B cell (primary cell): Measurements from ENCODE around the gene SIRPB2. TPM values are rescaled to one million over a fixed set of nuclear protein-coding genes. Genes with fewer than 3 reads are reported as not detected.

Experiments
- ATAC-seq: fragments of 200-7000 bp; cut with Tn5 transposase; one replicate; pipeline ENCODE4 v1.10.0; 2021; ENCODE audit warnings: low read depth, mild to moderate bottlenecking, moderate number of reproducible peaks, moderate library complexity
- CTCF ChIA-PET: fragments of 350-600 bp; sonication (Branson Sonifier 250); formaldehyde crosslinking; loops from one replicate; lab custom pipeline; 2021; ENCODE audit warnings: antibody characterized with exemption, inconsistent platforms; lab: Charles Lee
- POLR2A ChIA-PET: fragments of 350-600 bp; sonication (Branson Sonifier 250); formaldehyde crosslinking; loops from one replicate; lab custom pipeline; 2021; ENCODE audit warnings: antibody characterized with exemption; lab: Charles Lee
- DNase-seq: peaks from one replicate; pipeline ENCODE4 v3.0.0; 2013
- H2AFZ ChIP-seq: 2 replicates; pipeline ENCODE4 v1.6.1; 2012; ENCODE audit warnings: mild to moderate bottlenecking, low read depth, low read length; ENCODE audit not compliant: insufficient read depth, poor library complexity, severe bottlenecking
- H3K27ac ChIP-seq, 2 donors: 1 replicate in 1 of 2; 2 replicates in 1 of 2; pipeline ENCODE4 v1.5.1; 2012 to 2013; ENCODE audit warnings: low read length in 2 of 2, mild to moderate bottlenecking in 2 of 2, moderate library complexity in 1 of 2
- H3K27me3 ChIP-seq, 4 experiments: fragments of 200-600 bp in 1 of 4; sonication (generic) in 1 of 4; replicated peaks in 1 of 4; 1 replicate in 2 of 4; 2 replicates in 2 of 4; pipeline versions ENCODE4 v1.6.1 to v1.7.0; 2013 to 2016; ENCODE audit warnings: low read length in 3 of 4, mild to moderate bottlenecking in 2 of 4, mixed read lengths in 1 of 4, moderate library complexity in 1 of 4; ENCODE audit not compliant: insufficient read depth in 4 of 4, control insufficient read depth in 3 of 4; ENCODE audit errors: control extremely low read depth in 1 of 4
- H3K36me3 ChIP-seq, 2 experiments: replicated peaks in 1 of 2; 1 replicate in 1 of 2; 2 replicates in 1 of 2; pipeline versions ENCODE4 v1.6.1 to v1.7.1; 2013; ENCODE audit warnings: low read length in 1 of 2; ENCODE audit not compliant: insufficient read depth in 2 of 2, control insufficient read depth in 1 of 2; ENCODE audit errors: control extremely low read depth in 1 of 2, extremely low read depth in 1 of 2
- H3K4me1 ChIP-seq, 2 donors: fragments of 200-600 bp in 1 of 2; sonication (generic) in 1 of 2; 1 replicate in 1 of 2; 2 replicates in 1 of 2; pipeline versions ENCODE4 v1.5.1 to v1.6.1; 2013 to 2017; ENCODE audit warnings: low read length in 2 of 2; ENCODE audit not compliant: control insufficient read depth in 2 of 2, insufficient read depth in 2 of 2
- H3K4me2 ChIP-seq: replicated peaks from 2 replicates; pipeline ENCODE3; 2012; ENCODE audit warnings: mild to moderate bottlenecking, low read depth, low read length; ENCODE audit not compliant: poor library complexity, severe bottlenecking
- H3K4me3 ChIP-seq, 5 experiments: fragments of 200-600 bp in 1 of 5; sonication (generic) in 1 of 5; 1 replicate in 3 of 5; 2 replicates in 2 of 5; pipeline versions ENCODE4 v1.5.1 to v1.7.0; 2011 to 2016; ENCODE audit warnings: low read length in 4 of 5, mild to moderate bottlenecking in 4 of 5, low read depth in 2 of 5, control low read depth in 1 of 5, moderate library complexity in 1 of 5; ENCODE audit not compliant: insufficient read depth in 1 of 5; ENCODE audit errors: control extremely low read depth in 1 of 5, extremely low read depth in 1 of 5
- H3K79me2 ChIP-seq: fragments of 200-600 bp; sonication (generic); one replicate; pipeline ENCODE4 v1.6.0; 2016; ENCODE audit warnings: low read length; ENCODE audit not compliant: control insufficient read depth, insufficient read depth
- H3K9ac ChIP-seq: fragments of 200-600 bp; sonication (generic); 2 replicates; pipeline ENCODE4 v1.6.1; 2017; ENCODE audit warnings: mild to moderate bottlenecking, low read length, moderate library complexity
- H3K9me3 ChIP-seq, 3 donors: one replicate each; pipeline versions ENCODE4 v1.6.1 to v1.7.1; 2013; ENCODE audit warnings: low read length in 2 of 3; ENCODE audit not compliant: control insufficient read depth in 2 of 3, insufficient read depth in 1 of 3; ENCODE audit errors: control extremely low read depth in 1 of 3
- H4K20me1 ChIP-seq: 2 replicates; pipeline ENCODE4 v1.6.0; 2012; ENCODE audit warnings: mild to moderate bottlenecking, low read length; ENCODE audit not compliant: insufficient read depth, control insufficient read depth, poor library complexity, severe bottlenecking
- H3K27ac Mint-ChIP-seq: one replicate; pipeline ENCODE4 v1.8.0; 2021; ENCODE audit warnings: mixed read lengths
- H3K27me3 Mint-ChIP-seq: one replicate; pipeline ENCODE4 v1.8.0; 2021; ENCODE audit warnings: mixed read lengths
- H3K4me1 Mint-ChIP-seq: one replicate; pipeline ENCODE4 v1.8.0; 2021; ENCODE audit warnings: mixed read lengths
- H3K4me3 Mint-ChIP-seq: one replicate; pipeline ENCODE4 v1.8.0; 2021; ENCODE audit warnings: mixed read lengths
- H3K9me3 Mint-ChIP-seq: one replicate; pipeline ENCODE4 v1.8.0; 2022; ENCODE audit warnings: mixed read lengths; ENCODE audit not compliant: insufficient read depth
- EZH2 ChIP-seq: IDR thresholded peaks from 2 replicates; pipeline ENCODE4 v1.6.1; 2012; ENCODE audit warnings: borderline replicate concordance, low read depth, mild to moderate bottlenecking, moderate library complexity, low read length; ENCODE audit not compliant: insufficient read depth, poor library complexity, severe bottlenecking
- WGBS: methylation state at CpG from one replicate; pipeline ENCODE4 v1.1.5; 2013; ENCODE audit warnings: missing lambda C conversion rate; ENCODE audit not compliant: insufficient coverage; 5-methylcytosine and 5-hydroxymethylcytosine counted together
- intact Hi-C: fragments of 100-400 bp; cut with micrococcal nuclease; formaldehyde crosslinking; loops from one replicate; pipeline ENCODE4 v1.10.0; 2022
- polyA plus RNA-seq: library from polyadenylated mRNA; depleted of rRNA; stranded (reverse); fragments of >200 nt; gene quantifications from 2 replicates; pipeline ENCODE4 v1.2.3, GENCODE V29; 2012
- total RNA-seq, 2 donors: library from RNA; stranded (reverse); fragments of 120-200 nt in 1 of 2; gene quantifications; 1 replicate in 1 of 2; 2 replicates in 1 of 2; pipeline versions ENCODE4 v1.2.3 to v1.2.4, GENCODE V29; 2013 to 2022
- TF ChIP-seq, protein P1 (sequence below): fragments of 200-600 bp; IDR thresholded peaks from one replicate; pipeline ENCODE4 v1.8.0; 2022; ENCODE audit warnings: antibody characterized with exemption, mild to moderate bottlenecking

SIRPB2 gene
- total and polyA plus RNA-seq, 2 donors (not counting 1 experiment from before 2014, with no cell fraction given) = 0.51 TPM; not detected in 1

DNA sequence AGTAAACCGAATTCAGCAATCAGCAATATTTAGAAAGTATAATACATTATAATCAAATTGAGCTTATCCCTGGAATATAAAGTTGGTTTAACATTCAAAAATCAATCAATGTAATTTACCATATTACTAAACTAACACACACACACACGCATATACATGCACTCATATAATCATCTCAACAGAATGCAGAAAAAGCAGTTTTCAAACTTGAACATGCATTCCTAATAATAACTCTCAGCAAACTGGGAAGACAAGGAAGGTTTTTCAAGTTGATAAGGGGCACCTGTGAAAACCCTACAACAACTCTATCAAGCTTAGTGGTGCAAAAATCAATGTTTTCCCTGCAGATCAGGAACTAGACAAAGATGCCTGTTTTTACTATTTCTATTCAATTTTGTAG is 4.7 kb downstream of the SIRPB2 start:
- Histone ChIP-seq H3K9me3 (peaks cover 0 to 4% (median 0%) of the 10 kb centered on the region in 3 donors), H3K9ac (no peak overlapping the region), H3K27ac (no peak overlapping the region), H2AFZ (no peak overlapping the region), H3K36me3 (no peaks in the 10 kb centered on the region), H4K20me1 (no peaks in the 10 kb centered on the region), H3K4me1 (peaks cover 8 to 9% of the 10 kb centered on the region in 2 donors), H3K27me3 (no peaks in the 10 kb centered on the region), H3K4me2 (no peak overlapping the region), H3K4me3 (no peak overlapping the region), H3K79me2 (no peaks in the 10 kb centered on the region)
- POLR2A ChIA-PET = no interaction called here
- no peak for TF ChIP-seq EZH2
- TF ChIP-seq, protein P1, sequence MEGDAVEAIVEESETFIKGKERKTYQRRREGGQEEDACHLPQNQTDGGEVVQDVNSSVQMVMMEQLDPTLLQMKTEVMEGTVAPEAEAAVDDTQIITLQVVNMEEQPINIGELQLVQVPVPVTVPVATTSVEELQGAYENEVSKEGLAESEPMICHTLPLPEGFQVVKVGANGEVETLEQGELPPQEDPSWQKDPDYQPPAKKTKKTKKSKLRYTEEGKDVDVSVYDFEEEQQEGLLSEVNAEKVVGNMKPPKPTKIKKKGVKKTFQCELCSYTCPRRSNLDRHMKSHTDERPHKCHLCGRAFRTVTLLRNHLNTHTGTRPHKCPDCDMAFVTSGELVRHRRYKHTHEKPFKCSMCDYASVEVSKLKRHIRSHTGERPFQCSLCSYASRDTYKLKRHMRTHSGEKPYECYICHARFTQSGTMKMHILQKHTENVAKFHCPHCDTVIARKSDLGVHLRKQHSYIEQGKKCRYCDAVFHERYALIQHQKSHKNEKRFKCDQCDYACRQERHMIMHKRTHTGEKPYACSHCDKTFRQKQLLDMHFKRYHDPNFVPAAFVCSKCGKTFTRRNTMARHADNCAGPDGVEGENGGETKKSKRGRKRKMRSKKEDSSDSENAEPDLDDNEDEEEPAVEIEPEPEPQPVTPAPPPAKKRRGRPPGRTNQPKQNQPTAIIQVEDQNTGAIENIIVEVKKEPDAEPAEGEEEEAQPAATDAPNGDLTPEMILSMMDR = no peak
- intact Hi-C loops = no loop called here
- CTCF ChIA-PET = interaction anchor here (1.3 to 2.3 kb wide), 2 partner anchors 13 to 17 kb away, joined by 3 to 12 read pairs; no protein-coding TSS in a partner anchor
- no peak overlapping the region for H3K4me3 Mint-ChIP-seq
- peaks cover 11% of the 10 kb centered on the region for H3K4me1 Mint-ChIP-seq
- no peaks in the 10 kb centered on the region for H3K9me3 Mint-ChIP-seq
- ATAC-seq (no peak), DNase-seq (no peak)
- peaks cover 45% of the 10 kb centered on the region for H3K27me3 Mint-ChIP-seq
- no peak overlapping the region for H3K27ac Mint-ChIP-seq
- no CpG with 5 or more reads among the region's 2 CpGs for WGBS

DNA sequence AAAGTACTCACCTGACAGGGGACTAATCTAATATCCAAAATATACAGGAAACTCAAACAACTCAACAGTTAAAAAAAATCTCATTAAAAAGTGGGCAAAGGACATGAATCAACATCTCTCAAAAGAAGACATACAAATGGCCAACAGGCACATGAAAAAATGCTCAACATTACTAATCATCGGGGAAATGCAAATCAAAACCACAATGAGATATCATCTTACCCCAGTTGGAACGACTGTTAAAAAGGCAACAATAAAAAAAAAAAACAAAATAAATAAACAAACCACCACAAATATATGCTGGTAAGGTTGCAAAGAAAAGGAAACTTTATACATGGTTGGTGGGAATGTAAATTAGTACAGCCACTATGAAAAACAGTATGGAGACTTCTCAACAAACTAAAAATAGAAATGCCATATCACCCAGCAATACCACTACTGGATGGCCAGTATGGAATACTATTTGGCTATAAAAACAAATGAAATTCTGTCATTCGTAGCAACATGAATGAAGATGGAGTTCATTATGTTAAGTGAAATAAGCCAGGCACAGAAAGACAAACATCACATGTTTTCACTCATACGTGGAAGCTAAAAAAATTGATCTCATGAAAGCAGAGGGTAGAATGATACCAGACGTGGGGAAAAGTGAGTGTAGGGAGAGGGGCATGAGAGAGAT is 6.6 kb downstream of the SIRPB2 start:
- Mint-ChIP-seq H3K9me3 (no peaks in the 10 kb centered on the region), H3K27me3 (peaks cover 53% of the 10 kb centered on the region), H3K27ac (no peak overlapping the region), H3K4me1 (peaks cover 2% of the 10 kb centered on the region), H3K4me3 (no peak overlapping the region)
- WGBS = 60% methylated on average over 2 of the region's 5 CpGs
- CTCF ChIA-PET = interaction anchor here (2.3 kb wide), 1 partner anchor 19 kb away, joined by 12 read pairs; no protein-coding TSS in a partner anchor
- TF ChIP-seq, protein P1 = no peak
- TF ChIP-seq EZH2 = no peak
- Histone ChIP-seq H3K9me3 (peaks cover 0 to 4% (median 0%) of the 10 kb centered on the region in 3 donors), H3K4me3 (no peak overlapping the region), H3K27me3 (no peaks in the 10 kb centered on the region), H3K27ac (no peak overlapping the region), H3K36me3 (no peaks in the 10 kb centered on the region), H4K20me1 (no peaks in the 10 kb centered on the region), H3K9ac (no peak overlapping the region), H3K79me2 (no peaks in the 10 kb centered on the region), H3K4me1 (no peaks in the 10 kb centered on the region), H2AFZ (no peak overlapping the region), H3K4me2 (no peak overlapping the region)
- no peak for ATAC-seq
- DNase-seq = no peak
- POLR2A ChIA-PET = no interaction called here
- intact Hi-C loops = no loop called here
